HG03354 (cell line): ENCODE measurements around the gene VEGFB.

ENCODE experiments used
- ATAC-seq: cut with Tn5 transposase; IDR thresholded peaks from one replicate; pipeline ENCODE4 v1.9.1; 2021; ENCODE audit warnings: mild to moderate bottlenecking; ENCODE audit not compliant: unreplicated experiment, poor library complexity, severe bottlenecking

VEGFB gene

DNA sequence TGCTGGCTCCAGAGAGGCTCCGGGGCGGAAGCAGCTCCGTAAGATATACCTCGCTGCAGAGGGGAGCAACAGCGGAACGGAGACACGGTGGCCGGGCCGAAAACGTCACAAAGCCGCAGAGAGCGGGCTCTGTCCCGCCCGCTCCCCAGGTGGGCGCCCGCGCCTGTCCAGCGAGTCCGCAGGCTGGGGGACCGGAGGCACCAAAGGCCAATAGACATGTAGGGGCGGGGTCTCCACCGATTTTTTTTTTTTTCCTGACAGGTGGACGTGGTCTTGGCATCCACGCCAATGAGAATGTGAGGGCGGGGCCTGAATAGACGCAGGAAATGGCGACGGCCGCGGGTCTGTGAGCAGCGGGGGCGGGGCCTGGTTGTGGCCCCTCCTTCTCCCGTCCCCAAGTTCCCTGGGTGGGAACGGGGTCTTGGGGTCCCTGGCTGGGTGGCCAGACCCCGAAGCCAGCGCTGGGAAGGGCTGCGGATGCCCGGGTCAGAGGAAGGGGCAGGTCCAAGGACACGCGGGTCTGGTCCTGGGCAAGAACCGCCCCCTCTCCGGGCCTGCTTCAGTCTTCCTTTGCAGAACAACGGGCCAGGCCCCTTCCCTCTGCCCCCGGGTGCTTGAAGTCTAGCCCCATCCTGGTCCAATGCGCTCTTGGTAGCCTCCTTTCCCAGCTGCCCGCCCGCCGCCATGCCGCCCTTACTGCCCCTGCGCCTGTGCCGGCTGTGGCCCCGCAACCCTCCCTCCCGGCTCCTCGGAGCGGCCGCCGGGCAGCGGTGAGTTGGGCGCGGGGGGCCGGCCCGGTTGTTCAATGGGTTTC is 4.0 kb upstream of the VEGFB start, which contains the start of gene DNAJC4:
TSS of gene DNAJC4 (plus strand) at position 378 of the 814 bp plus-strand sequence. CDS start at position 685, 307 bp downstream.
- peak; percentile 53 for ATAC-seq

DNA sequence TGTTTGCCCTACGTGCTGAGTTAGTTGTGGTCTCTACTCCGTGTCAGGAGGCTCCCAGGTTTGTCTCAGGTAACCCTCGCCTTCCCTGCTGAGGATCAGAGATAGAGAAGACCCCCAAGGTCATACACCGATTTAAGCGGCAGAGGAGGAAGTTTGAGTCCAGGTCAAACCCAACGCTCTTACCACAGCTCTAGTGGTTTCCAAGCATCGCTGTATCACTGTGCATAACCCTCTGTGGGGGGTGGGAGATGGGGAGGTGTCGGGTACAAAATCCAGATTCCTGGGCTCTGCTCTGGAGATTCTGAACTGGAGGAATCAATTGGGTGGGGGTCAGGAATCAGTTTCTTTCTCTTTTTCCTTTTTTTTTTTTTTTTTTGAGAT is 3.4 kb upstream of the VEGFB start:
- ATAC-seq: no peak

DNA sequence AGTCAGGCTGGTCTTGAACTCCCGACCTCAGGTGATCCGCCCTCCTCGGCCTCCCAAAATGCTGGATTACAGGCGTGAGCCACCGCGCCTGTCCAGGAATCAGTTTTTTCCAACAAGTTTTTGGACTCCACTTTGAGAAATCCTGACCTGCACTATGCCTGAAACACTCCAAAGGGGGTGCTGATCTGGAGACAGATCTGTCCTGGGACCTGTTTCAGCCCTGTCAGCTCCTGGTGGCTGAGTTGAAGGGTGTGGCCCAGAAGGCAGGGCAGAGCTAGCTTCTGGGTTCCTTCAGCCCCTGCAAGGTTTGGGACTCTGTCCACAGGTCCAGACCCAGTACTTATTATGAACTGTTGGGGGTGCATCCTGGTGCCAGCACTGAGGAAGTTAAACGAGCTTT is 2.8 kb upstream of the VEGFB start:
- ATAC-seq: no peak

DNA sequence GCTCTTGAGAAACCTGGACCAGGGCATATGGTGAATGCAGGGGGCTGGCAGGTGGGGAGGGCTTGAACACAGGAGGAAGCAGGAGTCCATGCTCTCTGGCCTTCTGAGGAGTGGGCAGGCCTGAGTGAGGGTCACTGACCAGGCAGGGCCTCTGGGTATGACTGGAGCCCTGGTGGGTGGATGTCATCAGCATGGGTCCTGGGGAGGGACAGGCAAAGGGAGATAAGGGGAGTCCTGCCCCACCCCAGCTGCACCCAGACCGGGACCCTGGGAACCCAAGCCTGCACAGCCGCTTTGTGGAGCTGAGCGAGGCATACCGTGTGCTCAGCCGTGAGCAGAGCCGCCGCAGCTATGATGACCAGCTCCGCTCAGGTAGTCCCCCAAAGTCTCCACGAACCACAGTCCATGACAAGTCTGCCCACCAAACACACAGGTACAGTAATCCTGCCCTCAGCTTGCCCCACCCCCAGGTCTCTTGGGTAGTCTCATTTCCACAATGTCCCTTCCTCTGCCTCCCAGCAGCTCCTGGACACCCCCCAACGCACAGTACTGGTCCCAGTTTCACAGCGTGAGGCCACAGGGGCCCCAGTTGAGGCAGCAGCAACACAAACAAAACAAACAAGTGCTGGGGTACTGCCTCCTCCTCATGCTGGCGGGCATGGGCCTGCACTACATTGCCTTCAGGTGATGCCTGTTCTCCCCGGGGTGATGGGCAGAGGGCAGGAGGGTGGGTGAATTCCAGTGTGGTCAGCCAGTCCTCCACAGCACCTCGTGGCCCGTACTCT is 2.0 kb upstream of the VEGFB start:
- ATAC-seq: no peak

DNA sequence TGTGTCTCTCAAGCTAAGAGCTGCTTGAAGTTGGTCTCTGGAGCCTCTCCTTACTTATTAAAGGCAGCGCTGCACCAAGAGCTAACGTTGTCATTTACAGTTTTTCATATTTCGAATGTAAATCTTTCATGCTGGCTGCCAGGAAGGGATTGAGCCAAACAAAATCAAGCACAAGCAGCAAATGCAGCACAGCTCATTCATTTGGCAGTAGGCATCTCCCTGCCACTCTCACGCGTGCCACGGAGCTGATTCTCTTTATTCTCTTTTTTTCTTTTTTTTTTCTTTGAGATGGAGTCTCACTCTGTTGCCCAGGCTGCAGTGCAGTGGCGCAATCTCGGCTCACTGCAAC is 1.4 kb upstream of the VEGFB start:
- ATAC-seq: no peak

DNA sequence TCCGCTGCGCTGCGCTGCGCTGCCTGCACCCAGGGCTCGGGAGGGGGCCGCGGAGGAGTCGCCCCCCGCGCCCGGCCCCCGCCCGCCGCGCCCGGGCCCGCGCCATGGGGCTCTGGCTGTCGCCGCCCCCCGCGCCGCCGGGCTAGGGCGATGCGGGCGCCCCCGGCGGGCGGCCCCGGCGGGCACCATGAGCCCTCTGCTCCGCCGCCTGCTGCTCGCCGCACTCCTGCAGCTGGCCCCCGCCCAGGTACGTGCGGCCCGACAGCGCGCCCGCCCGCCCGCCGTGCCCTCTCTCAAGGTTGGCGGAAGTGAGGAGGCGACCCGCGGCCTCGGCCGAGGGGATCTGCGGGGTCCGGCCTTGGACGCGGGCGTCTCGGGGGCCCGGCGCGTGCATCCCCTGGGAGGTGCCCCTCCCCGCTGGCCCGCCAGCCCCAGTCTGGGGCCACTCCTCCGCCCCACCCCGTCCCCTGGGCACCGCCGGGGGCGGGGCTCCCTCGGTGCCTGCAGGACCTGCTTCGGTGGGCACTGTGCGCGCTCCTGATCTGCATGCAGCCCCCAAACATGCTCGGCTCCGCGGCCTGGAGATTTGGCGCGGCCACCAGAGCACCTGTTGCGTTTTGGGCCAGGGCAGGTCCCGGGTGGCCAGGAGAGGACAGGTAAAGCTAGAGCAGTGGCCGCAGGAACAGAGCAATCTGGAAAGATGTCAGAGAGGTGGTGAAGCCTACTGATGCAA is 429 bp downstream of the VEGFB start:
- peak; percentile 24 for ATAC-seq

DNA sequence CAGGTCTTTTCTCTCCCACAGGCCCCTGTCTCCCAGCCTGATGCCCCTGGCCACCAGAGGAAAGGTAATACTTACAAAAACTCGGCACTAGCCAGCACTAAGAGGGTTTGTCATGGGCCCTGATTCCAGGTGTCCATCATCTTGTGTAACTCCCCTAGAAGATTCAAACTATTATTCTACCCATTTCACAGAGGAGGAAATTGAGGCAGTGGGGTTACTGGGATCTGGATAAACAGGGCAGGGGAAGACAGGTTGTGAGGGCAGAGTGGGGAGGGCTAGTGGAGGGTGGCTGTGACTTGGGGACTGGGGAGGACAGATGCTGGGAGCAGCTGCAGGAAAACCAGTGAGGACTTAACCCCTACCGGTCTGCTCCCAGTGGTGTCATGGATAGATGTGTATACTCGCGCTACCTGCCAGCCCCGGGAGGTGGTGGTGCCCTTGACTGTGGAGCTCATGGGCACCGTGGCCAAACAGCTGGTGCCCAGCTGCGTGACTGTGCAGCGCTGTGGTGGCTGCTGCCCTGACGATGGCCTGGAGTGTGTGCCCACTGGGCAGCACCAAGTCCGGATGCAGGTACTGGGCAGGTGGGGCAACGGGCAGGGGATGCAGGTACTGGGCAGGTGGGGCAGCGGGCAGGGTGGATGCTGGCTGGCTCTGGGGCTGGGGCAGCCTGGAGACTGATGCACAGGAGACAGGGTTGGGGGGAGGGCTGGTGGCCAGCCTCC is 1.2 kb downstream of the VEGFB start:
- ATAC-seq: no peak

DNA sequence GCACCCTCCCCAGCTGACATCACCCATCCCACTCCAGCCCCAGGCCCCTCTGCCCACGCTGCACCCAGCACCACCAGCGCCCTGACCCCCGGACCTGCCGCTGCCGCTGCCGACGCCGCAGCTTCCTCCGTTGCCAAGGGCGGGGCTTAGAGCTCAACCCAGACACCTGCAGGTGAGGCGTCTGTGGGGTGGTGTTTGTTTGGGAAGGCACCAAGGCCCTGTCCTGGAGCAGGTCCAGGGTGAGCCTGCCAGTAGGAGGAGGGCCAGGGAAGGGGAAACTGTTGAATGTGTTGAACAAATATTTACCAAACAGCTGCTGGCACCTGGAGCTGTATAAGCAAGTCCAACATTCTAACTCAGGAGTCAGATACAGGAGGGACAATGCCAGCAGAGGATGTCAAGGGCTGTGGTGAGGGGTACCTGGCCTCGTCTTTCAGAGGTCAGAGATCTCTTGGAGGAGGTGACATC is 3.1 kb downstream of the VEGFB start:
- no peak for ATAC-seq

DNA sequence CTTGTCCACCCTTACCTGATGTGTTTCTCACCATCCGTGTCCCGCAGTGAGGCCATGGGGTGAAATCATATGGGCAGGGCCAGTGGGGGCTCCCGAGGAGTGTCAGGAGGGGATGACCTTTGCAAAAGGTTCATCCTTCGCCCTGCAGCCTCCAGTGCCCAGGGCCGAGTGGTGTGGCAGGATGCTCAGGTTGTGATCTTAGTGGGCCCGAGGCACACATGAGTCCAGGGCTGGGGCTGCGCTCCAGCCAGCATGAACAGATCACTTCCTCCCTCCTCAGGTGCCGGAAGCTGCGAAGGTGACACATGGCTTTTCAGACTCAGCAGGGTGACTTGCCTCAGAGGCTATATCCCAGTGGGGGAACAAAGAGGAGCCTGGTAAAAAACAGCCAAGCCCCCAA is 3.7 kb downstream of the VEGFB start:
- no peak for ATAC-seq

DNA sequence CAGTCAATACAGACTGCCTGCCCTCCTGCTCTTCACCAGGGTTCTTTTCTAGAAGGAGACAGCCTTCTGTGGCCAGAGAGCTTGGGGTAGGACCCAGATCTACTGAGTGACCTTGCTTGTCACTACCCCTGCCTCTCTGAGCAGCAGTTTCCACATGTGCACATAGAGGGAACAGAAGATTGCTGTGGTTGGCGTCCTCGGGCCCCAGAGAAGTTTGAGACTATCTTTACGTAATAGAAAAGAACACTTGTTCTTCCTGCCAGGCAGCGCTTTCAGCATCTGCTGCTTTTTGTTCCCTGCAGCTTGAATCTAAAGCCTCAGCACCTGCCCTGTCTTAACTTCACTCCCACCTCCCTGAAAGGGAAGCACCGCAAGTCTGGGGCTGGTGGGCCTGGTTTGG is 4.6 kb downstream of the VEGFB start:
- no peak for ATAC-seq

DNA sequence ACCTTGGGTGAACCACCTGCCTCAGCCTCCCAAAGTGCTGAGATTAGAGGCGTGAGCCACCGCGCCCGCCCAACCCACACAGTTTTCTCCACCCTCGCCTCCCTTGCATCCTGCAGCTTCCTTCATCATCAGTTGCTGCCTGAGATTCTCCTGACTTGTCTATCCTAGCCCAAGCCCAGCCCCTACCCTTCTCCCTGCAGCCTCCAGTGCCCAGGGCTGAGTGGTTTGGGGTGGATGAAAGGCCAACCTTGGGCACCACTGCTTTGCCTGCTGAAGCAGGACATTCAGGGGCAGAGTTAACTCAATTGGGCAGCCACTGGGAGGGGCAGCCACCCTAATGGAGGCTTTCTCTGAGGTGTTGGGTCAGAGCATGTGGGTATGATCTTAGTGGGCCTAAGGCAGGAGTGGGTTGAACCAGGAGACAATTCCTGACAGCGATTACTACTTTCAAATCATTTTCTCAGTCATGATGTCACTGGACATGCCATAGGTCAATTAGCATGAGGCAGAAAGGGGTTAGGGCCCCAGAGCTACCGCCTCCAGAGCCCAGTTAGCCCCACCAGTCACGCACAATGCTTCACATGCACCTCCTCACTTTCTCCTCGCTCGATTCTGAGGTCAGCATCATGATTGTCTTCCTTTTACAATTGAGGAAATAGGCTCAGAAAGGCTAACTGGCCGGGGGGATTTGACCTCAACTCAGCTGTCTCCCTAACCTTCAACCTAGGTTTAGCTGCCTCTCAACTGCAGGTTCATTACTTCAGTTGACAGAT is 5.5 kb downstream of the VEGFB start:
- ATAC-seq: peak; percentile 5

DNA sequence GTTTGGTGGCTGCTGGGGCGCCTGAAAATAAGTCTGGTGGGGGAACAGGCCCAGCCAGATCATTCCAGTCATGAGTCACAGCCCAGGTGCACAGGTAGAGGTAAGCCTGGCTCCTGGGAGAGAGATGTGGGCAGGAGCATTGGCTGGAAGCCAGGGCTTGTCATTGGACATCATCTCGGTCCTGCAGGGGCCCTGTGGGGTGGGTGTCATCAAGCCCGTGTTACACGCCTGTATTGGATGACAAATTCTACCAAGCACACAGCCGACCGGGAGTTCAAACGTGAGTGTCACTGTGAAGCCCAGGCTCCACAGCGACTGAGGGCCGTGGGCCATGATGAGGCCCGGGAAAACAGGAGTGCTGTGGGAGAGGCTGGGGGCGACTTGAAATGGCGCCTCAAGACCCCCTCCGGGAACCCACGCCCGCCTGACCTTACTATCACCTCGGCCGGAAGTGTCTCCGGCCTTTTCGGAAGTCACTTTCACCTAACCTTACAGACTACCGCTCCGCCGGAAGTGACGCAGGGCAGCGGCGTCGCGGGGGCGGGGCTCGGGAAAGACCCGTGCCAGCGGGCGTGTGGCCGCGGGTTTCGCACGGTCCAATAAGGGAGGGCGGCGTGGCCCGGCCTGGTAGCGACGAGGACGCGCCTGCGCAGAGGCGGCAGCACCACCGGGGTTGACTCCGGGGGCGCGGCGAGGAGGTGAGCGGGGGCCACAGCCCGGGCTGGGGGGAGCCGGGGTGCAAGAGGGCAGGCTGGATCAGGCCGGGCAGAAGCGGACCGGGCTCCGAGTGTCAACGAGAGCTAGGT is 6.3 kb downstream of the VEGFB start, which contains the start of gene FKBP2:
TSS of gene FKBP2 (plus strand) at position 661 of the 806 bp plus-strand sequence. CDS start 1,293 bp downstream, outside the sequence.
- peak; percentile 58 for ATAC-seq

DNA sequence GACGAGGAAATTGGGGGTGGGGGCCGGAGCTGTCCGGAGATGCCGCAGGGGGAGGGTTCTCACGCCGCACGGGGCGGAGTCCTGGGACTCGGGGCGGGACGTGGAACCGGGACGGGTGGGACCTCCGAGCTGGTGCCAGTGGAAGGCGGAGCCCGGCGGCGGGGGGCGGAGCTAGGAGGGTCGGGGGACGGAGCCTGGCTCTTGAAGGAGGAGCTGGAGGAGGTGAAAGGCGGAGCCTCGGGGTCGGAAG is 6.8 kb downstream of the VEGFB start:
- peak; percentile 62 for ATAC-seq

DNA sequence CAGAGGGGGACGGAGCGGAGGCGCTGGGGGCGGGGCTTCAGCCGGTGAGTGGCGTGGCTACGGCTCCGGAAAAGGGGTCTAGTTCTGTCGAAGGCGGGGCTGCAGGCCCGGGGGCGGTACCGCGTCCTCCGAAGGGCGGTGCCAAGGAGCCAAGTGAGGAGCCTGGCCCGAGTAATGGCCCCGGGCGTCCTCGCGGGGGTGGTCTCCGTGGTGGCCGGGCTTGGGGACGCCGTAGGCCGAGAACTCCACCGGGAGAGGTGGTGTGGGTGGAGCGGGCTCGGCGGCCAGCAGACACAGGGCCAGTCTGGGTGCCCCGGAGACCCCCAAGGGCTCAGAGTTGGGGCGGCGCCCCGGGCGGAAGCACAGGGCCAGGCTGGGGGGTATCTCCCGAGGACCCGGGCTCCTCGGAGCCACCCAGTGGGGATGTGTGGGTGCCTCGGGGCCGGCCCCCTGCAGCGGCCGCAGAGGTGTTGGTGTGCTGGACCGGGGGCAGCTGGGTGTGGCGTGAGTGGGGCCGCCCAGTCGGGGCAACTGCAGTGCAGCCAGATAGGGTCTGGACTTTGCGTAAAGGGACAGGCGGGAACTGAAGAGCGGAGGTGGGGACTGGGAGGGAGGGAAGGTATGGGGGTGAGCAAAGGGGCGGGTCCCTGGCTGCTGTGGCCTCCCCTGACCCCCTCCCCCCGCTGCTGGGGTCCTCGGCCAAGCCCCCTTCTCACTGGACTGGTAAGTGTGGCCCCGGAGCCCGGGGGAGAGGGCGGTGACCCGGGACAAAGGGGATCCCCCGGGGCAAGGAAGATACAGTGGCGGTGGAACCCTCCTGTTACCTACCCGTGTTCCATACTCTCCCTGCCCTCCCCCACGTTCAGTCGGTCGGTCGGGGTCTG is 7.3 kb downstream of the VEGFB start:
- peak; percentile 63 for ATAC-seq

DNA sequence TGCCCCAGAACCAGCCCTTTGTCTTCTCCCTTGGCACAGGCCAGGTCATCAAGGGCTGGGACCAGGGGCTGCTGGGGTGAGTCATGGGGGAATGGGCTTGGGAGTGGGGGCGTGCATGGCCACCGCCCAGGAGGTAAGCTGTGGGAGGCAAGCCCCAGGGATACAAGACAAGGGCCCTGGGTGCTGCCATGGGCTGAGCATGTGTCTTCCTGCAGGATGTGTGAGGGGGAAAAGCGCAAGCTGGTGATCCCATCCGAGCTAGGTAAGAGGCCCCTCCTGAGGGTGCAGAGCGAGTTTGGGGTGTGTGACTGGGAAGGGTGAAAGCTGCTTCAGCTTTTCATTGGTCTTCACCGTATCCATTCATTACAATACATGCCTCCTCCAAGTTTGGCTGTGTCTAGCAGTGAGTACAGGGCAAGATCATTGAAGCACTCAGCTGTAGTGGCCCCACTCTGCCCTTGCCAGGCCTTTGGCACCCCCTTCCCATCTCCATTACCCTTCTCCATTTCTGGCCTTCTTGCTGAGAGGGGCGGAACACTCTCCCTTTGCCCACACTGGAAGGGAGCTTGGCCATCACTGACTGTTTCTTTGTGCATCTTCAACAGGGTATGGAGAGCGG is 9.0 kb downstream of the VEGFB start:
- ATAC-seq: no peak

DNA sequence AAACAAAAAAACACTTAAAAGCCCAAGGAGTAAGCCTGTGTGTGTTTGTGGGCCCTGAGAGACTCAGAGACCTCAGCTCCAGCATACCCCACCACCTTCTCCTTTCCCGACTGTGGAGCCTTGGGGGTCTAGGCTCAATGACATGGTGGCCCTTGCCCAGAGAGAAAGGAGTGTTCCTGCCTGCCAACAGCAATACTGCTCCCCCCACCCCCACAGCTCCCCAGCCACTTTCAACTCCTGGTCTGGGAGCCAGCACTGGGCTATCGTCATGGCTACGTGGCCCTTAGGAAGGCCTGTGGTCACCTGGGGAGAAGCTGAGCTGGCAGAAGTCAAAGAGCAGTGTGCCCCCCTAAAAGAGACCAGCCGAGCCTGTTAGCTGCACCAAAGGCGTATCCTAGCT is 9.7 kb downstream of the VEGFB start:
- ATAC-seq: no peak

DNA sequence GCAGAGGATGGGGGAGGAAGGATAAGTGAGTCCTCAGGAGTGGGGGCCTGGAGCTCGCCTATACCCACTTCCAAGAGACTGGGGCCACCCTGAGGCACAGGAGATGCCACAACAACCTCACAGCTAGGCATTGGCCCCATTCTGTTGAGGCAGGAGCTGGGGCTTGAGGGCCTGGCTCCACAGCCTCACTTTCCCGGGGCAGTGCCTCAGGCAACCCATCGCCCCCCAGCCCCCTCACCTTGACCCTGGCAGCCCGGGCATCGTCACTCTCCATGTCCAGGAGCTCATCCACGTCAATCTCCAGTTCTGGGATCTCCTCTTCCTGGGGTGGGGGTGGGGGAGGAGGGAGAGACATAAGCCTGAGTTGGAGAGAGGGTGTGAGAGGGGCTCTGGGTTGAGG is 10.6 kb downstream of the VEGFB start:
- ATAC-seq: no peak
